Mesendoderm (in vitro differentiated cells): ENCODE measurements around the gene TAS1R2.
"Not testable (repeated sequence)": the region's sequence is repeated elsewhere in the genome, so short reads cannot be mapped to it uniquely, and the experiment has no call there.

ENCODE experiments used
- DNase-seq: peaks from one replicate; pipeline ENCODE4 v3.0.0; 2013
- H2AK5ac ChIP-seq: 2 replicates; pipeline ENCODE4 v1.6.1; 2013; ENCODE audit warnings: low read length, inconsistent platforms
- H2BK120ac ChIP-seq: 2 replicates; pipeline ENCODE4 v1.6.1; 2013; ENCODE audit warnings: low read depth, mild to moderate bottlenecking, low read length, moderate library complexity, mixed read lengths
- H2BK15ac ChIP-seq: replicated peaks from 2 replicates; pipeline ENCODE4 v1.6.1; 2013; ENCODE audit warnings: low read depth, mild to moderate bottlenecking, moderate library complexity
- H2BK5ac ChIP-seq: 2 replicates; pipeline ENCODE4 v1.6.1; 2013; ENCODE audit warnings: low read length, inconsistent platforms
- H3K18ac ChIP-seq: 2 replicates; pipeline ENCODE4 v1.6.1; 2013; ENCODE audit warnings: mild to moderate bottlenecking, low read length, mixed read lengths
- H3K23ac ChIP-seq: one replicate; pipeline ENCODE4 v1.6.1; 2013; ENCODE audit warnings: low read length
- H3K27ac ChIP-seq: 2 replicates; pipeline ENCODE4 v1.5.1; 2013; ENCODE audit warnings: low read depth, mild to moderate bottlenecking, inconsistent platforms, low read length, moderate library complexity
- H3K27me3 ChIP-seq: 2 replicates; pipeline ENCODE4 v1.6.1; 2013; ENCODE audit warnings: low read length, control low read depth, mild to moderate bottlenecking, inconsistent platforms; ENCODE audit not compliant: insufficient read depth, poor library complexity
- H3K36me3 ChIP-seq: 2 replicates; pipeline ENCODE4 v1.6.1; 2013; ENCODE audit warnings: low read length, inconsistent platforms; ENCODE audit not compliant: control insufficient read depth, insufficient read depth
- H3K4ac ChIP-seq: one replicate; pipeline ENCODE4 v1.6.1; 2013; ENCODE audit warnings: low read depth, mild to moderate bottlenecking, low read length, moderate library complexity
- H3K4me1 ChIP-seq: 2 replicates; pipeline ENCODE4 v1.6.1; 2013; ENCODE audit warnings: low read depth, low read length, inconsistent platforms; ENCODE audit not compliant: control insufficient read depth
- H3K4me2 ChIP-seq: 2 replicates; pipeline ENCODE4 v1.6.1; 2013; ENCODE audit warnings: low read length
- H3K4me3 ChIP-seq: 2 replicates; pipeline ENCODE4 v1.5.1; 2013; ENCODE audit warnings: mild to moderate bottlenecking, low read length
- H3K56ac ChIP-seq: one replicate; pipeline ENCODE4 v1.6.1; 2013; ENCODE audit warnings: low read length
- H3K79me1 ChIP-seq: 2 replicates; pipeline ENCODE4 v1.6.1; 2013; ENCODE audit warnings: low read length, inconsistent platforms
- H3K79me2 ChIP-seq: 2 replicates; pipeline ENCODE4 v1.6.1; 2013; ENCODE audit warnings: mild to moderate bottlenecking, low read length; ENCODE audit not compliant: control insufficient read depth, insufficient read depth
- H3K9ac ChIP-seq: 2 replicates; pipeline ENCODE4 v1.6.1; 2013; ENCODE audit warnings: low read length, inconsistent platforms
- H4K5ac ChIP-seq: one replicate; pipeline ENCODE4 v1.6.1; 2013; ENCODE audit warnings: low read length
- H4K8ac ChIP-seq: one replicate; pipeline ENCODE4 v1.6.1; 2013; ENCODE audit warnings: low read depth, mild to moderate bottlenecking, control low read depth, low read length, moderate library complexity
- WGBS: extraction: QIAGEN DNeasy Blood & Tissue Kit; methylation state at CpG from one replicate; pipeline ENCODE4 v1.1.7; 2013; ENCODE audit warnings: low lambda C conversion rate, missing lambda C conversion rate; ENCODE audit not compliant: insufficient coverage; ENCODE audit errors: extremely low coverage; 5-methylcytosine and 5-hydroxymethylcytosine counted together

The TAS1R2 gene

DNA sequence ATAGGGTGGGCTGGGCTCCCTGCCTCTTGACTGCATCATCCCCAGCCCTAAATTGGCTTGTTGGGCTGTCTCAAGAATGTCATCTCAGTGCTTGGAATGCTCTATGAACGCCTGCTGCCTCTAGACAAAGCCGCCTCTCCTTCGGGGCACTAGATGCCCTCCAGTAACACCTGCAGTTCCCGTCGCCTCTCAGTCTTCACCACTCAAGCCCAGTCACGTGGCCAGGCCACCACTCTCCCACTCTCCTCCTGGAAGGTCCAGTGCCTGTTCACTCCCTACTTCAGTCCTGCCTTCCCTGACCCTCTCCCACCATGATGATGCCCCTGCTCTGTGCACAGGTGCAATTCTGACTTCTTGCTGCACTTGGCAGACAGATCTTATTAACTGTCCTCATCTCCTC lies 7.0 kb downstream of the TAS1R2 start:
- Histone ChIP-seq H3K27me3 (no peaks in the 10 kb centered on the region), H3K79me1 (no peaks in the 10 kb centered on the region), H3K4me2 (no peak overlapping the region), H4K8ac (no peak overlapping the region), H3K9ac (no peak overlapping the region), H3K27ac (no peak overlapping the region), H3K4ac (no peak overlapping the region), H3K23ac (no peak overlapping the region), H2BK15ac (no peak overlapping the region), H2AK5ac (no peak overlapping the region), H3K4me3 (no peak overlapping the region), H4K5ac (no peak overlapping the region), H3K56ac (no peak overlapping the region), H3K4me1 (no peaks in the 10 kb centered on the region), H3K18ac (no peak overlapping the region), H2BK120ac (no peak overlapping the region), H3K36me3 (no peaks in the 10 kb centered on the region), H2BK5ac (no peak overlapping the region), H3K79me2 (no peaks in the 10 kb centered on the region)
- DNase-seq = no peak
- WGBS = no CpG with 5 or more reads among the region's 6 CpGs

DNA sequence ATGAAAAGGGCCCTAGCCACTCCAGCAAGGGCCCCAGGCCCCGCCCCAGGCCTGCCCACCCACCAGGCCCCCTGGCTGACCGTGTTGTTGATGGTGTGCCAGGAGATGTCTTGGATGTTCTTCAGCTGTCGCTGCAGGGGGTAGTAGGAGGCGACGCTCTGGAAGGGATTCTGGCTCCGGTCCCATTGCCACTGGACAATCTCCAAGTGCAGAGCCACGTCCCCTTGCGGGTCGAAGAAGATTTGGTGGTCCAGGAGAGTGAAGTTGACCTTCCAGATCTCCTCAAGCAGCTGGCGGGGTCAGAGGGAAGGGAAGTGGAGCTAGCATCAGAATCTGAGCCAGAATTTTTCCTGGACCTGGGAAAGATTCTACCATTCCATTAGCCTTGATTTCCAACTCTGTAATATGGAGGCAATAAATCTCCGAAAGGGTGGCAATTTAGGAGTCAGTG lies 10.2 kb downstream of the TAS1R2 start:
- Histone ChIP-seq H3K18ac (no peak overlapping the region), H3K27ac (no peak overlapping the region), H2AK5ac (no peak overlapping the region), H2BK5ac (no peak overlapping the region), H3K4me3 (no peak overlapping the region), H2BK15ac (no peak overlapping the region), H3K23ac (no peak overlapping the region), H3K79me2 (no peaks in the 10 kb centered on the region), H3K9ac (no peak overlapping the region), H3K36me3 (no peaks in the 10 kb centered on the region), H3K27me3 (no peaks in the 10 kb centered on the region), H3K4me2 (no peak overlapping the region), H4K5ac (no peak overlapping the region), H3K56ac (no peak overlapping the region), H4K8ac (no peak overlapping the region), H3K4me1 (no peaks in the 10 kb centered on the region), H3K4ac (no peak overlapping the region), H2BK120ac (no peak overlapping the region), H3K79me1 (no peaks in the 10 kb centered on the region)
- no peak for DNase-seq
- no CpG with 5 or more reads among the region's 11 CpGs for WGBS

DNA sequence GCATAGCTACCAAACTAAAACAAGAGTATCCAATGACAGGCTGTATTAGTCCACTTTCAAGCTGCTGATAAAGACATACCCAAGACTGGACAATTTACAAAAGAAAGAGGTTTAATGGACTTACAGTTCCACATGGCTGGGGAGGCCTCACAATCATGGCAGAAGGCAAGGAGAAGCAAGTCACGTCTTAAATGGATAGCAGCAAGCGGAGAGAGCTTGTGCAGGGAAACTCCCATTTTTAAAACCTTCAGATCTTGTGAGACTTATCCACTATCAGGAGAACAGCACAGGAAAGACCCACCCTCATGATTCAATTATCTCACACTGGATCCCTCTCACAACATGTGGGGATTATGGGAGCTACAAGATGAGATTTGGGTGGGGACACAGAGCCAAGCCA lies 11.7 kb downstream of the TAS1R2 start:
- WGBS = no CpG with 5 or more reads among the region's 2 CpGs
- H3K79me2 ChIP-seq, H3K27ac ChIP-seq, H3K9ac ChIP-seq, H2BK5ac ChIP-seq, H3K4me3 ChIP-seq, H3K4ac ChIP-seq, H4K8ac ChIP-seq, H3K23ac ChIP-seq, H3K18ac ChIP-seq, DNase-seq, H3K79me1 ChIP-seq, H3K4me2 ChIP-seq, H3K36me3 ChIP-seq, H2BK120ac ChIP-seq, H4K5ac ChIP-seq, H2AK5ac ChIP-seq, H3K56ac ChIP-seq, H2BK15ac ChIP-seq, H3K4me1 ChIP-seq, H3K27me3 ChIP-seq: not testable (repeated sequence)

DNA sequence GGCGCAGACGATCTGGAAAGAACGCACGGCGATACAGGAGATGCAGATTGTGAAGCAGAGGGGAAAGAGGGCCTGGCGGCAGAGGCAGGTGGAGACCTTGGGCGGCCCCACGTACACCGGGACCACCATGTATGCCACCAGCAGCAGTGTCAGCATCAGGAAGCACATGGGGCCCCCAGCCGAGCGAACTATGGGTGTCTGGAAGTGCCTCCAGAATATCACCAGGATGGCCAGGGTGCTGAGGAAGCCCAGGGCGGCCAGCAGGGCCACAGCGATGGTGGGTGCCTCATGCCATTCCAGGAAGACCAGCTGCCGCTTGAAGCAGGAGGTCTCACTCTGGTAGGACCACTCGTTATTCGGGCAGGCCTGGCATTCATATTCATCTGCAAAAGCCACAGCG lies 19.3 kb downstream of the TAS1R2 start:
- no CpG with 5 or more reads among the region's 17 CpGs for WGBS

DNA sequence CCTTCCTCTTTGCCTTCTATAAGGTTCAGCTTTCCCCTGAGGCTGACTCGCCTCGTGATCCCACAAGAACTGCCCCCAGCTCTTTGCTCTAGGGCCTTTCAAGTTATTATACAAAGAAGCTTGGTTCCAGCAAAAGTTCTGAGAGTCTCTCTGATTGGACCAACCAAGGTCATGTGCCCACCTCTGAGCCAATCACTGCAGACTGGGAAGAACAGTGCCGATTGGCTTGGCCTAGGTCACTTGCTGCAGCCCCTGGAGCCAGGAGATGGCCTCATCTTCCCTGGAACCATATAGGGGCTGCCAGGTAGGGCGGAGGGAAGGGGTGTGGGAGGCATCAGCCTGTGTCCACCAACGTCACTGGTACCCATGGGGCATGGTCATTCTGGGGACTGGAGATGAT lies 22.8 kb downstream of the TAS1R2 start:
- H3K79me1 ChIP-seq = no peaks in the 10 kb centered on the region
- no peak overlapping the region for H3K4me3 ChIP-seq
- no peak overlapping the region for H3K4ac ChIP-seq
- H3K27me3 ChIP-seq = no peaks in the 10 kb centered on the region
- no peak overlapping the region for H4K8ac ChIP-seq
- H2BK120ac ChIP-seq = no peak overlapping the region
- H2BK15ac ChIP-seq = no peak overlapping the region
- H3K9ac ChIP-seq = no peak overlapping the region
- no peak overlapping the region for H3K56ac ChIP-seq
- no peaks in the 10 kb centered on the region for H3K4me1 ChIP-seq
- no peaks in the 10 kb centered on the region for H3K36me3 ChIP-seq
- no peak overlapping the region for H4K5ac ChIP-seq
- H3K27ac ChIP-seq = no peak overlapping the region
- no peak overlapping the region for H3K18ac ChIP-seq
- H3K79me2 ChIP-seq = no peaks in the 10 kb centered on the region
- H2BK5ac ChIP-seq = no peak overlapping the region
- no peak overlapping the region for H3K23ac ChIP-seq
- no peak overlapping the region for H2AK5ac ChIP-seq
- no peak overlapping the region for H3K4me2 ChIP-seq
- no CpG with 5 or more reads among the region's 5 CpGs for WGBS
- DNase-seq = peak; percentile 35

More for the DNA sequence above, 19.3 kb downstream of the TAS1R2 start:
- no peak for DNase-seq
- Histone ChIP-seq H3K27ac (no peak overlapping the region), H3K4ac (no peak overlapping the region), H3K56ac (no peak overlapping the region), H4K5ac (no peak overlapping the region), H3K4me3 (no peak overlapping the region), H3K36me3 (no peaks in the 10 kb centered on the region), H3K4me2 (no peak overlapping the region), H4K8ac (no peak overlapping the region), H3K4me1 (no peaks in the 10 kb centered on the region), H3K18ac (no peak overlapping the region), H2AK5ac (no peak overlapping the region), H3K79me1 (no peaks in the 10 kb centered on the region), H2BK5ac (no peak overlapping the region), H3K27me3 (no peaks in the 10 kb centered on the region), H3K79me2 (no peaks in the 10 kb centered on the region), H3K23ac (no peak overlapping the region), H2BK15ac (no peak overlapping the region), H2BK120ac (no peak overlapping the region), H3K9ac (no peak overlapping the region)

DNA sequence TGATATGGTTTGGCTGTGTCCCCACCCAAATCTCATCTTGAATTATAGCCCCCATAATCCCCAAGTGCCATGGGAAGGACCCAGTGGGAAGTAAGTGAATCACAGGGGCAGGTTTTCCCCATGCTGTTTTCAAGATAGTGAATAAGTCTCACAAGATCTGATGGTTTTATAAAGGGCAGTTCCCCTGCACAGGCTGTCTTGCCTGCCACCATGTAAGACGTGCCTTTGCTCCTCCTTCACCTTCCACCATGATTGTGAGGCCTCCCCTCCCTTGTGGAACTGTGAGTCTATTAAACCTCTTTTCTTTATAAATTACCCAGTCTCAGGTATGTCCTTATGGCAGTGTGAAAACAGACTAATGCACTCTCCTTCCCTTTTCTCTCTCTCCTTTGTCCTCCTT lies 27.1 kb downstream of the TAS1R2 start:
- not testable (repeated sequence) for H3K79me1 ChIP-seq, H3K23ac ChIP-seq, H4K5ac ChIP-seq, H3K4me3 ChIP-seq, H3K4me1 ChIP-seq, H2BK5ac ChIP-seq, DNase-seq, H4K8ac ChIP-seq, H3K4me2 ChIP-seq, H3K27ac ChIP-seq, H3K79me2 ChIP-seq, H3K9ac ChIP-seq, H2BK120ac ChIP-seq, H3K36me3 ChIP-seq, H3K27me3 ChIP-seq, H2BK15ac ChIP-seq, H3K56ac ChIP-seq, H2AK5ac ChIP-seq, H3K18ac ChIP-seq, H3K4ac ChIP-seq
- WGBS = no CpG with 5 or more reads among the region's 1 CpG
